HG03442 (cell line): ENCODE measurements around the gene FGFR3.
"Not testable (repeated sequence)": the region's sequence is repeated elsewhere in the genome, so short reads cannot be mapped to it uniquely, and the experiment has no call there.

Source experiments
- ATAC-seq: cut with Tn5 transposase; IDR thresholded peaks from one replicate; pipeline ENCODE4 v1.9.1; 2021; ENCODE audit warnings: mild to moderate bottlenecking, moderate library complexity; ENCODE audit not compliant: unreplicated experiment

FGFR3 gene

DNA sequence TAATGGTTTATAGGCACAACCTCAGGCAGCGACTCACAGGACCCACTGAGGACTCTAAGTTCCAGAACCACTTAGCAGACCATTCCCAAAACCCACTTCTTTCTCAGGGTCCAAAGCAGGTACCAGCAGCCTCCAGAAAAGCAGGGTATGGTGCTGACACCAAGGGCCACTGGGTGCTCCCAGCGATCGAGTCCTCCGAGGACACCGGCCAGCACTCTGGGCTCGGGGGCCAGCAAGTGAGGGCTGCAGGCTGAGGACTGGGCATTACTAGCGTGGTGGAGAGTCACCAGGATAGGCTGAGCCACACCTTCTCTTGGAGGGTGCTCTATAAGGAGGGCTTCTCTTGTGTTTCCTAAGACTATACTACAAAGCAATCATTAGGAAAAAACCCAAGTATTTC lies 43.6 kb downstream of the FGFR3 start:
- ATAC-seq = no peak

DNA sequence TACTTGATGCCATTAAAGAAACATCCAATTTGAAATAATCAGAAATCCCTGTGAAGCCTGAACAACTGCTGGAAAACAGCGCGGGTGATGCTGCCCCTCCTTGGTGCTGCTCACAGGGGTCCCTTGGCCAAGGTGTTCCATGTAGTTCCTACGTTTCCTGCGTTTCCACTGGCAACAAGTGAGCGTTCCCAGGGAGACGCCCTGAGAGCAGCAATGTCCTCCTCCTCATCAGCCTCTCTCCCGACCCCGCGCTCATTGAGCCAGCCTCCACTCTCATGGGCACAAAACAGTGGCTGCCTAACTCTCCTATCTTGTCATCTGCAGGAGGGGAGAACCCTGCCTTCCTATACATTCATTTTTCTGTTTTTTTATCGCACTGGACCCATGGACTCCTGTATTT lies 44.0 kb downstream of the FGFR3 start:
- ATAC-seq = no peak

DNA sequence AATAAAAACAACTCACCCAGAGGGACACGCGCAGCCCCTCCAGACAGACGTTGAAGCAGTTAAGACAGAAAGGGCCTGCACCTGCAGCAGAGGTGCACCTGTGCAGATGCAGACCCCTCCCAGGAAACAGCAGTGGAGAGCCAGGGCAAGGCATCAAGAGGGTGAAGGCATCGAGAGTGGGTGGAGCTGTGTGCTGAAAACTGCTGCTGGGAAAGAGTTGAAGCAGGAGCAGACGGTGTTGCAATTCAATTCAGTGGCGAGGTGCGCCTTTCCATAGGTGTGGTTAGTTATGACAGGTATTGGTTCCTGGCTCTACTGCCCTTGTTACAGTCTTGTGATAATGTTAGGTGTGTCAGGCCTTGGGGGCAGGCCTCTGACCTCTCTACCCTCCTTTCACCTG lies 46.2 kb downstream of the FGFR3 start:
- no peak for ATAC-seq

DNA sequence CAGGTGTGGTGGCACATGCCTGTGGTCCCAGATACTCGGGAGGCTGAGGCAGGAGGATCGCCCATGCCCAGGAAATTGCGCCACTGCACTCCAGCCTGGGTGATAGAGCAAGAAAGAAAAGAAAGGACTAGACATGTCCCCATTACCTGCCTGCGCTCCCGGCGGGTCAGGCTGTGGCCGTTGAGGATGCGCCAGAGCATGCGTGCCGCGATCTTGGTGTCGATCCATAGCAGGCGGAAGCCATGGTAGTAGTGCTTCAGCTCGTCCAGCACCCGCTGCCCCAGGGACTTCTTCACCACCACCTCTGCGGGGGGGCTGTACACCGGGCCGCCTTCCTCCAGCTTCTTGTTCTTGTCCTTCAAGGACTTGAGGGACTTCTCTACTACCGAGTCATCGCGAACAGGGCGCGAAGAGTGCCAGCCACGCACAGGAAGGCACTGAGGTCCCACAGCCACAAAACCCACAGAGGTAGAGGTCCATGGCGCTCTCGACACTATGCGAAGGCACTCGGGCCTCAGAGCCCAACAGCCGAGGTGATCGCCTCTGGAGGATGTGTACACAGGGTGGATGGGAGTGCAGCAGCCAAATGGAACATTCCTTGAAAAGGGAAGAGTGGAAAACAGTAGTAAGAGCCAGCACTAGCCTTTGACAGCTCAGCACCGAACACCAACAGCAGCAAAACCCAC lies 48.3 kb downstream of the FGFR3 start:
- ATAC-seq = no peak

DNA sequence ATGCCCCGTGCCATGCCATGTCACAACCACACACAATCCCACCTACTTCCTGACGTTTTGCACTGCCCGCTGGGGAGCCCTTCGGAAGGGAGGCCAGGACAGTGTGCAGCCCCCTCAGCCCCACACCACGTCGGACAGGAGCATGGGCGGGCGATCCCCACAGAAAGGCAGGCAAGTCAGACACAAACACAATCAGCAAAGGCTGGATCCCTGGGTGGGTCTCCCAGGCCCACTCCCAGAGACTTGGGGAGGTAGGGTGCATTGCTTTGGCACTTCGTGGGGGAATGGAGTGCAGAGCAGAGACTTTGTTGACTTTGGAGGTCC lies 48.8 kb downstream of the FGFR3 start:
- no peak for ATAC-seq

DNA sequence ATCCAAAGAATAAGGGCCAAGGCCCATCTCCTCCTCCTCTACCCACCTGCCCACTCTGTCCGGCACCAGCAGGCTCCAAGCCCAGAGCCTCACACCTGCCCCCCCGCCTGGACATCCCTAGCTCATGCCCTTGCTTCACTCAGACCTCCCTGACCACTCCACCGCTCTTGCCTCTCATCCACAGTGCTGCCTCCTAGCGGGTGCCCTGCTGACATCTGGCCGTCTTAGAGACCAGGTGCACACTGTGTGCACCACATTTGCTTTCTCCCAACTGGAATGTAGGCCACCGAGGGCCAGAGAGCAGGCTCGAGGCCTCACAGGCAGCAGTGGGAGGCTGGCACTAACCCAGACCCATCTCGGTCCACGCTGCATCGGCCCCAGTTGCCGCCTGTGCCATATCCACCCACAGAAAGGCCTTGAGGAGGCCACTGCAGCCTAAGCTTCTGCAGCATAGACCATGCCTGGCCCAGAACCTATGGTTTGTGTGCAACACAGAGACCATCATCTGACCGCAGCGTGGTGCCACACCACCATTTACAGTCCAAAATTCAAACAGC lies 49.3 kb downstream of the FGFR3 start:
- no peak for ATAC-seq

DNA sequence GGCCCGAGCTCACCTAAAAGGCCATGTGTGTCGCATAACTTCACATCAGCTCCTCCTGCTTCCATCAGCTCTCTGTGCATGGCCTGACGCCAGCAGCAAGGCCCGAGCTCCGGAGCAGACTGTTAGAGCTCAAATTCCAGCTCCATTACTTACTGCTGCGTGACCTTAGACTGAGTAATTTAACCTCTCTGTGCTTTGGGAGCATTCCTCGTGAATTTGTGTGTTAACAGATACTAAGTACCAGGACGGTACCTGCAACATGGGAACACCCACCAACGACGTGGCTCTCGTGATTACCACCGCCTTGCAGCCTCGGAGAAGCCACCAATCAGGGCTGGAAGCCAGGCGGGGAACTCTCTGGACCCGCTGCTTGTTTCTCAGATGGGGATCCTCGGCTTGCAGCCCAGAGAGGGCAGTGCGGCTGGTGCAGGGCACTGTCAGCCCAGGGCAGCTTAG lies 49.9 kb downstream of the FGFR3 start:
- ATAC-seq = no peak

DNA sequence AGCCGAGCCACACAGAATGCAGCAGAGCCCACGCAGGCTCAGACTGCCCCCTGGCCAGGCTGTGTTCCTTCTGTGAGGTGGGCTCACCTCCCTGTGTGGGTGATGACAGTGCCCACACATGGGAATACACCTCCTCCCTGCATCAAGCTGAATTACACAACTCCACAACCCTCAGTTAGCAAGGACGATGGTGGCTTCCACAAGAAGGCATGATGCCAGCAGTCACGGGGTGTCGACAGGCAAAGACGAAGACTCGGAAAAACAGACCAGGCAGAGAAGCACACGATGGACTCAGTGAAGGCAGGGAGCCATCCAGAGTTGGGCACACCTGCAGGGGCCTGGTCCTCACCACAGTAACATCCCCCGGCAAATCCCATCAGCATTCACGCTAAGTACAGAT lies 50.8 kb downstream of the FGFR3 start:
- ATAC-seq = no peak

DNA sequence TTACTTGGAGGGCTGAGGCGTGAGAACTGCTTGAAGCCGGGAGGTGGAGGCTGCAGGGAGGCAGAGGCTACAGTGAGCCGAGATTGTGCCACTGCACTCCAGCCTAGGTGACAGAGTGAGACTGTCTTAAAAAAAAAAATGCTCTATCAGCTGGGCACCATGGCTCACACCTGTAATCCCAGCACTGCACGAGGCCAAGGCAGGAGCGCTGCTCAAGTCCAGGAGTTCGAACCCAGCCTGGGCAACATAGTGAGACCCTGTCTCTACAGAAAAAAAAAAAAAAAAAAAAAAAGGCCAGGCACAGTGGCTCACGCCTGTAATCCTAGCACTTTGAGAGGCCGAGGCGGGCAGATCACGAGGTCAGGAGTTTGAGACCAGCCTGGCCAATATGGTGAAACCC lies 51.5 kb downstream of the FGFR3 start:
- not testable (repeated sequence) for ATAC-seq

DNA sequence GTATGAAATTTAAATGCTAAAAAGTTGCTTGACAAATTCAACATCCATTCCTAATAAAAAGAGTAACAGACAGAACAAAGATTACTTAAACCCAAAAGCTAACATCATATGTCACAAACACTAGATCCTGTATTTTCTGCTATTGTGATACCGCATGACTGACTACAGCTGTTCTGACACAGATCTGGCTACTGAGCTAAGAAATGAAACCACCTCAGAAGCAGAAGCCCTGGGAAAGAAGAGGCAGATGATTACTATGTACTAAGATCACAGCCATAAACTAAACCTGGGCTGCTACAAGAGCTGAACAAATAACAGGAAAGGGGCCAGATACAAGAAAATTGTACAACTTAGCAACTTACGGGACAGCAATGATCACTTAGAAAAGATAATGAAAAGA lies 53.5 kb downstream of the FGFR3 start:
- no peak for ATAC-seq

DNA sequence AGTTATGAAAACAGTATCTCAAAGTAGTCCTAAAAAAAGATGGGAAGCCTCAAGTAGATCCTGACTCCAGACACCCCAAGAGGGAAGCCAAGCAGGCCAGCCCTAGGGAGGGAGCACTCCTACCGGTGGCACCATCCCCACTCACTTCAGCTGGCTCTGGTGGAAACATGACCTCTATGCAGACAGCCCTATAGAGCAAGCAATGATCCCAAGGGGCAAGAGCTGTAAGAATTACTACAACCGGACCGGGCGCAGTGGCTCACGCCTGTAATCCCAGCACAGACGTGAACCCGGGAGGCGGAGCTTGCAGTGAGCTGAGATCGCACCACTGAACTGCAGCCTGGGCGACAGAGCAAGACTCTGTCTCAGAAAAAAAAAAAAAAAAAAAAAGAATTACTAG lies 57.2 kb downstream of the FGFR3 start:
- ATAC-seq = no peak

DNA sequence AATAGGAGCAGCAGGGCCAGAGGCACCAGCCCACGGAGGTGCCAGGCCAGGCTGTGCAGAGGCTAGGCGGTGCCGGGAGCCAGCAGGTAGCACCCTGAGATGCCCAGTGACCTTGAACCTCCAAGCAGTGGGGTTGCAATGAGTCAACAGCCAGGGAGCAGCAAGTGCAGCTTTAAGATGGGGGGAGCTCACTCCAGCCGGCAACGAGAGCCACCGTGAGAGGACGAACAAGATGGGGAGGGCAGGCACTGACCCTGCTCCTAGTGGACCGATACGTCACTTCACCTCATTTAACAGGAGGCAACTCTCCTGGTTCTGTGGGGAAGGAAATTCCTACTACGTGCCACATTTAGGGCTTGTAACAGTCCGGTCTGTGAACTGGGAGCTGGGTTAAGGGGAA lies 58.1 kb downstream of the FGFR3 start:
- no peak for ATAC-seq

DNA sequence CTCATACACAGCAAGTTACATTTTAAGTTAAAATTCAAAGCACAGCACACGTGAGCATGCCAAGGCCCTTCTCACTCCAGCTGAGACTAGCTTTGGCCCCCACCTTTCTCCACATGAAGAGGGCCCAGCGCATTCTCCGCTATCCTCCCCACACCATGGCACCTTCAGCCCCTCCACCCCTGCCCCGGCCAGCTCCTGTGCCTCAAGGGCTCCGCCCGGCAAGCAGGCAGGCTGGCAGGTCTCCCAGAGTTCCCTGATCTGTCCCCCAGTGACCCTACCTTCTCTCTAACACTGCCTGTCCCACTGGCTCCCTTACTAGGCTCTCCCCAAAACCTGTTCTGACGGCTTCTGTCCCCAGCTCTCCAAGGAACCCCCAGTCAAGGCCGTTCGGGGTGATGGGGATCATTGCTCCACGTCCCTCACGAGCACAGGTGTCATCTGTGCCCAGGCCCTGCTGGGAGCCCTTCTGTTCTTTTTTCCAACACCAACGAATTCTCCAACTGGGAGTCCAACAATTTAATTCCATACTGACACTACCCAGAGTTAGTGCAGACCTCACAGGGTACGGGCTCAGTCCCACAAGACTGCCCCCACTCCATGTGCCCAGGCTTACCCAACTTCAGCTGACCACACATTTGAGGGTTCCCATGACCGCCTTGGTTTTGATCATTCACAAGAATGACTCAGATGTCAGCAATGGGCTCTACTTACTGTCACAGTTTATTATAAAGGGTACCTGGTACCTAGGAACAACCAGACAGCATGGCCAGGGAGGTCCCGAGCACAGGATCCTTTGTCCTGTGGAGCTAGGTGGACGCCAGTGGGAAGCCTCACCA lies 58.7 kb downstream of the FGFR3 start:
- no peak for ATAC-seq

DNA sequence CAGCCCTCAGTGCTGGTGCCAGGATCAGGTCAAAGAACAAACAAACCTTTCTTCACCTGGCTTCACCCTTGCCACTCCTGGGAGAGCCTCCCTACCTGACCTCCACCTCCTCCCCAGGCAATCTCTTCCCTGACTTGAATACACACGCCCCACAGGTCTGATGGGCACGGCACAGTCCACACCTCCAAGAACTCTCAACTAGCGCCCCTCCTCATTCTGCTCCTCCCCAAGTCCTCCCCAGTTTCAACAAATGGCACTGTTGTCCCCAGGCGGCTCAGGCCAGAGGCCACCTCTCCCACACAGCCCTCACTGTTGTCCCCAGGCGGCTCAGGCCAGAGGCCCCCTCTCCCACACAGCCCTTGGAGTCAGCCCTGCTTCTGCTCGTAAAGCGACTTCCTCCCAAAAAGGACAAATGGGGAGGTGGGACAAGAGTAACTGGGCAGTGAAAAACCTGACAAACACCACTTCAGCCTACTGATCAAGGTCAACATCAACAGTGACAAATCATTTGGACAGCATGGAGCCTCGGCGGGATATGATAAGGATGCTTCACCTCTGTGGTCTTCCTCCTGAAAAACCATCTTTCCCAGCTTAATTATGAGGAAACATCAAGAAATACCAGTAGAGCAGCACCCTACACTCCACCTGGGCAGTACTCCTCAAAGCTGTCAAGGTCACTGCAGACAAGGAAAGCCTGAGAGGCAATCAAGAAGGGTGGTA lies 60.0 kb downstream of the FGFR3 start:
- no peak for ATAC-seq

DNA sequence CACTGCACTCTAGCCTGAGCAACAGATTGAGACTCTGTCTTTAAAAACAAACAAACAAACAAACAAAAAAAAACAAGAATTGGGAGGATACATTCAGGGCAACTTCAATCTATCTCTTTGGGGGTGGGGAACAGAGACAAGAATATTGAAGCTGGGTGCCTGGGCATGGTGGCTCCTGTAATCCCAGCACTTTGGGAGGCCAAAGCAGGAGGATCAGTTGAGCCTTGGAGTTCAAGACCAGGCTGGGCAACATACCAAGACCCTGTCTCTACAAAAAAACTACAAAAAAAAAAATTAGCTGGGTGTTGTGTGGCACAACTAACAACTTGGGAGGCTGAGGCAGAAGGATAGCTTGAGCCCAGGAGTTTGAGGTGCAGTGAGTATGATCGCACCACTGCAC lies 61.7 kb downstream of the FGFR3 start:
- no peak for ATAC-seq

DNA sequence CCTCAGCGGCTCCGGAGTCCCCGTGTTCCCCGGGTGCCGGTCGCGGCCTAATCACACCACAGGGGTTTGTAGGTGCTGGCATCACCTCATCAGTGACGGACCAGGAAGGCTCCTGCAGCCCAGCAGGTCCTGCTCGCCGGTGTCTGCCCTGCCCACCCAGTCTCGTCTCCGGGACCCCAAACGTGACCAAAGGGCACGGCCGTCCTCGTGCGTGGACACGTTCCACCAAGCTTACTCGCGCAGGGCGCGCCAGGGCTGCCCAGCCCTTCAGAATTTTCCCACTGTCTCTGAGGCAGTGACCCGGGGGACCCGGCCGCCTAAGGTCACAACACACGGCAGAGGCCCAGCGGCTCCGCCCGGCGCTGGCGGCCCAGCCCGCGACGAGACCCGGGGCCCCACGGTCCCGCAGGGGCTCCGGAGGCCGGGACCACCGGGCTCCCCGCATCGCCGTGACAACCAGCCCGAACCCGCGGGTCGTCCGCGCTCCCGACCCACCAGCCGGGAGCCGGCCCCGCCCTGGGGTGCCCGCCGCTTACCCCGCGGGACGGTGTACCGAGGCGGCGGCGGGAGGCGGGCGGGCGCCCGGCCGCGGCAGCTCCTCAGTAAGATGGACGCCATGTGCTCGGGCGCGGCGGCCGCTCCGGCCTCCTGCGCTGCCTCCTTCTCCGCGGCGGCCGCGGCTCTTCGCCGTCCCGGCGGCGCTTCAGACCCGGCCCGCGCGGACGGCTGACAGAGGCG lies 62.4 kb downstream of the FGFR3 start:
- ATAC-seq = peak; percentile 26

DNA sequence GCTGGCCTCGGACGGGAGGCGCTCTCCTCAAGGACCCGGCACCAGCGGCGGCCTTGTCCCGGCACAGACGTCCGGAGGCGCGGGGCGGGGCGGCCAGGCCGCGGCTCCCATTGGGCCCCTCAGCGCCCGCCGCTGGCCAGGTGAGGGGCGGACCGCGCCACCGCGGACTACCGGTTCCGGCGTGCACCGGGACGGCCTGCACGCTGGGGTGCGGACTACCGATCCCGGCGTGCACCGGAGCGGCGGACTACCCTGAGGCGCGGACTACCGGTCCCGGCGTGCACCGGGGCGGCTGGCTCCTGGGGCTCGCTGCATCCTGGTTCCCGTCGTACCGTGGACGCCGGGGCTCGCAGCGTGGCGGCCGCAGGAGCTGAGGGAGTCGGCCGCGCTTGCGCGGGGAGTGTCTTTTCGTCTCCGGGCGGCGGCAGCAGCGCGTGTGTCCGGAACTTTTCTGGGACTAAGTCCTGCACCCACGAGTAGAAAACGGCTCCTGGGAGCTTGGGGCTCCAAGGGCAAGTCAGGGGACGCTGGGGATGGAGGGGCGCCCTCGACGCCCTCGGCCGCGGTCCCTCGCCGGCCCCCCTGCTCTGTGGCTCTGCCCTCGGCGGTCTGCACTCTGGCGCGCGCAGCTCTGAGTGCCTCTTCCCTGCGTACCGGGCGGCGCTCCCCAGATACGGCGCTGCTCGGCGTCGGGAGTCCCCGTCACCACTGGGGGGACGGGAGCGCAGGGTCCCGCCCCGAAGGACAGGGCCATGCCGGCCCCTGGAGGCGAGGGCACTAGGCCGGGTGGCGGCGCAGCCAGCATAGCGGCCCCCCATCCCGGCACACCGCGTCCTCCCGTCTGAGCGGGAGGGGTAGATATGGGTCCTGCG lies 63.2 kb downstream of the FGFR3 start, which contains the start of gene LETM1:
TSS of gene LETM1 (minus strand) at position 86 of the 872 bp plus-strand sequence. CDS start 206 bp downstream, outside the sequence.
- ATAC-seq = peak; percentile 83

DNA sequence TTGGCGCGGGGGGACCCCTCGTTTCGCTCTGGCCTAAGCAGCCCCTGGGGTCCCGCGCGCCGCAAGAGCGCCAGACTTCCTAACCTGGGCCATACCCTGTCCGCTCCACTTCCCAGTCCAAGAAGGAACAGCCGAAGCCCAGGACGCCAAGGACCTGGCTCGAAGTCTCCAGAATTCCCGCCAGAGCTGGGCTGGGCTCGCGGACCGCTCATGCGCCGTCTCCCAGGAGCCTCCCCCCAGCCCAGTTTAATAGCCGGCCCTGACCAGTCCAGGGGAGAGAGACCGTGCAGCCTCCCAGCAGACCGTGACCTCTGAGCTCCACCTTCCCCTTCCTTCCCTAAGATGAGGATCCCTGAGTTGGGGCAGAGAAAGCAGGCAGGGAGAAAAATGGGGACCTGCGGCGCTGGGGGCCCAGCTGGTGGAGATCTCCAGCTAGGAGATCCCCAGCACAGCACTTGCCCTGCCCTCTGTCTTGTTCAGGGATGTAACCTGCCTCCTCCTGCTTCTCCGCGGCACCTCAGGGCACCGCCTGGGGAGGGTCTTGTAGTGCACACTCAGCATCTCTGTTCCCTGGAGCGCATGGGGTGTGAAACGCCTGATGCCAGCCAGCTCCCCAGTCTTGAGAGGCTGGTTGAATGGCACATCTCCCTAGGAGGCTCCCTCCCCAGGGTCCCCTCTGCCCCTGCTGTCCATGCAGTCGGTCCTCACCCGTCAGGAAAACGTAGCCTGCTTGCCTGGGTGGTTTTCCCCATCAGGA lies 64.0 kb downstream of the FGFR3 start:
- no peak for ATAC-seq

DNA sequence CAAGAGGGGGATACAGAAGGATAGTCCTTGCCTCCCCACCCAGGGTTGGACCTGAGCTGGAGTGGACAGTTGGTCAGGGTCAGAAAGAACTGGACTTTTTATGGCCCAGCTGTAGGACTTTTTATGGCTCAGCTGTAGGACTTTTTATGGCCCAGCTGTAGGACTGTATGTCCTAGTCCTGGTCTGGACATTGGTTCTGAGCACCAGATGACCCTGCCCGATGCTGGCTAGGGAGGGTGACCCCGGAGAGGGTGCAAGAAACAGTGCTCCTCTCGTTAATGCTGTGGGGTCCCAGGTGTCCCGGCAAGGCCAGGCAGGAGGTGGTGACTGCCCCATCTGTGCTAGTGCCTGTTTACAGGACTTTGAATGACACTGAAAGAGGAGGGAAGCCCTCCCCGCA lies 64.8 kb downstream of the FGFR3 start:
- no peak for ATAC-seq
